Osteocyte (in vitro differentiated cells): Measurements from ENCODE around the gene PDE11A. TPM values are rescaled to one million over a fixed set of nuclear protein-coding genes. Genes with fewer than 3 reads are reported as not detected.
A peak's percentile ranks its signal among the peaks of the same experiment; 100 is the strongest.

ENCODE experiments used
- DNase-seq: peaks from one replicate; pipeline ENCODE4 v3.0.0; 2021; ENCODE audit warnings: mixed read lengths; ENCODE audit not compliant: unreplicated experiment; ENCODE audit errors: extremely low spot score
- H3K27ac Mint-ChIP-seq: one replicate; pipeline ENCODE4 v1.8.0; 2021; ENCODE audit warnings: mild to moderate bottlenecking, mixed read lengths; ENCODE audit not compliant: unreplicated experiment
- H3K27me3 Mint-ChIP-seq: one replicate; pipeline ENCODE4 v1.8.0; 2021; ENCODE audit warnings: mixed read lengths; ENCODE audit not compliant: unreplicated experiment
- H3K36me3 Mint-ChIP-seq: one replicate; pipeline ENCODE4 v1.8.0; 2021; ENCODE audit warnings: mixed read lengths; ENCODE audit not compliant: unreplicated experiment
- H3K4me1 Mint-ChIP-seq: one replicate; pipeline ENCODE4 v1.8.0; 2021; ENCODE audit warnings: mixed read lengths; ENCODE audit not compliant: unreplicated experiment
- H3K4me3 Mint-ChIP-seq: one replicate; pipeline ENCODE4 v1.8.0; 2021; ENCODE audit warnings: mild to moderate bottlenecking, moderate library complexity, mixed read lengths; ENCODE audit not compliant: unreplicated experiment
- H3K9me3 Mint-ChIP-seq: one replicate; pipeline ENCODE4 v1.8.0; 2021; ENCODE audit warnings: mixed read lengths; ENCODE audit not compliant: unreplicated experiment
- total RNA-seq: library from RNA; stranded (reverse); gene quantifications from 2 replicates; pipeline ENCODE4 v1.2.1, GENCODE V29; 2021
- TF ChIP-seq, protein P1 (sequence below): fragments of 200-600 bp; sonication (generic); IDR thresholded peaks from 2 replicates; pipeline ENCODE4 v1.5.0; 2021; ENCODE audit warnings: antibody characterized with exemption, mild to moderate bottlenecking, moderate library complexity

The PDE11A gene
- total RNA-seq, 1 donor from 2014 or later, result 0.05 TPM

DNA sequence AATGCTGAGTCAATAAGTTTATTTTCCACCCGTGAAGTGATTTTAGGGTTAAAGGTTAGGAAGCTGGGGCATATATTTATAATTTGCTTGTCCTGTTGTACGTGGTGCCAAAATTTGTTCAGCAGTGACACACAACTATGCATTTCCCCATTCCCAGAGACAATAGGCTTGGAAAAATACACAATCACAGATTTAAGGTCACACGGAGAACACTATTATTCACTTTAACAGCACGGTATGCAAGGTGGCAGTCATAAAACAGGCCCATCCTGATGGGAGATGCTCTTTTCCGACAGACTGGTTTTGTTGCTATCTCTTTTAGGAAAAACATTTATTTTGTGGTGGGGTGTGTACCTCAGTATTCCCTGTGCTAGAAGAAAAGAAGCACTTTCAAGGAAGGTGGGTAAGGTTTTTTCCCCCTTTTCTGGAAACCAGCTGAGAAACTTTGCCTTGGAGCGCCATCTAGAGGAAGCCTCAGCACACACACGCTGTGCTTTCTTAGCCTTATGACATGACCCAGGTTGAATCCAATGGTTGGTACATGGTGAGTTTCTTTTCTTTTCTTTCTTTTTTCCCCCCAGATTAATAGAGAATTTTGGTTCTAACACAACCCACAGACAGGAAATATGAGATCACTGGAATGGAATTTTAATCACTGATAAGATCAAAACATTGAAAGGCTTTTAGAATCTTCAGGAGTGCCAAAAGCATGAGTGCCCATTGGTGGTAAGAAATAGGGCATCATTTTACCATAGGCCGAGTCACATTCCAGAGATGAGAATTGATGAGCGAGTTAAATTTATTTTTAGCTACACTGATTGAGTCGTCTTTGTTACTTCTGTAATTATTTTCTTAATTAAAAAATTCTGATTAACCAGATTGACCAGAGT lies 347.9 kb downstream of the PDE11A start:
- TF ChIP-seq, protein P1, sequence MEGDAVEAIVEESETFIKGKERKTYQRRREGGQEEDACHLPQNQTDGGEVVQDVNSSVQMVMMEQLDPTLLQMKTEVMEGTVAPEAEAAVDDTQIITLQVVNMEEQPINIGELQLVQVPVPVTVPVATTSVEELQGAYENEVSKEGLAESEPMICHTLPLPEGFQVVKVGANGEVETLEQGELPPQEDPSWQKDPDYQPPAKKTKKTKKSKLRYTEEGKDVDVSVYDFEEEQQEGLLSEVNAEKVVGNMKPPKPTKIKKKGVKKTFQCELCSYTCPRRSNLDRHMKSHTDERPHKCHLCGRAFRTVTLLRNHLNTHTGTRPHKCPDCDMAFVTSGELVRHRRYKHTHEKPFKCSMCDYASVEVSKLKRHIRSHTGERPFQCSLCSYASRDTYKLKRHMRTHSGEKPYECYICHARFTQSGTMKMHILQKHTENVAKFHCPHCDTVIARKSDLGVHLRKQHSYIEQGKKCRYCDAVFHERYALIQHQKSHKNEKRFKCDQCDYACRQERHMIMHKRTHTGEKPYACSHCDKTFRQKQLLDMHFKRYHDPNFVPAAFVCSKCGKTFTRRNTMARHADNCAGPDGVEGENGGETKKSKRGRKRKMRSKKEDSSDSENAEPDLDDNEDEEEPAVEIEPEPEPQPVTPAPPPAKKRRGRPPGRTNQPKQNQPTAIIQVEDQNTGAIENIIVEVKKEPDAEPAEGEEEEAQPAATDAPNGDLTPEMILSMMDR, result peak; percentile 89
- DNase-seq, result no peak
- H3K4me1 Mint-ChIP-seq, result no peaks in the 10 kb centered on the region
- no peak overlapping the region for H3K4me3 Mint-ChIP-seq
- no peaks in the 10 kb centered on the region for H3K36me3 Mint-ChIP-seq
- H3K9me3 Mint-ChIP-seq, result no peaks in the 10 kb centered on the region
- H3K27me3 Mint-ChIP-seq, result peaks cover 48% of the 10 kb centered on the region
- no peak overlapping the region for H3K27ac Mint-ChIP-seq

DNA sequence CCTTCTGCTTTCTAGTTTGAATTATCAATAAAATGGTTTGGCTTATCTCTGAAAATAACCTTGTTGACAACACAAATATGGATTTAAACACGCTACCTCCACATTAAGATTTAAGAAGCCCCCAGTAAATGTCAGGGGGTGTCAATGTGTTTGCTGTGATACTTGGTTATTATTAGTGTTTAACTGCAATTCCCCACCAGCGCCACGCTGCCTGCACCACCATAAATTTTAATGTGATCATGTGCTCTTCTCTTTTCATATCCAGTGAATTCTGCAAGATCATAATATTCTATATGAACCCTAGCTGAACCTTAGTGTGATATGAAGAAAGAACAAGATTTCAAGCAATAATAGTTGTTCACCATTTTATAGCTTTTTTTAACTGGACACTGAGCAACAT lies 349.3 kb downstream of the PDE11A start:
- no peak overlapping the region for H3K27ac Mint-ChIP-seq
- H3K4me1 Mint-ChIP-seq, result no peaks in the 10 kb centered on the region
- H3K4me3 Mint-ChIP-seq, result no peak overlapping the region
- TF ChIP-seq, protein P1, result no peak
- H3K36me3 Mint-ChIP-seq, result no peaks in the 10 kb centered on the region
- peaks cover 39% of the 10 kb centered on the region for H3K27me3 Mint-ChIP-seq
- no peaks in the 10 kb centered on the region for H3K9me3 Mint-ChIP-seq
- DNase-seq, result no peak

DNA sequence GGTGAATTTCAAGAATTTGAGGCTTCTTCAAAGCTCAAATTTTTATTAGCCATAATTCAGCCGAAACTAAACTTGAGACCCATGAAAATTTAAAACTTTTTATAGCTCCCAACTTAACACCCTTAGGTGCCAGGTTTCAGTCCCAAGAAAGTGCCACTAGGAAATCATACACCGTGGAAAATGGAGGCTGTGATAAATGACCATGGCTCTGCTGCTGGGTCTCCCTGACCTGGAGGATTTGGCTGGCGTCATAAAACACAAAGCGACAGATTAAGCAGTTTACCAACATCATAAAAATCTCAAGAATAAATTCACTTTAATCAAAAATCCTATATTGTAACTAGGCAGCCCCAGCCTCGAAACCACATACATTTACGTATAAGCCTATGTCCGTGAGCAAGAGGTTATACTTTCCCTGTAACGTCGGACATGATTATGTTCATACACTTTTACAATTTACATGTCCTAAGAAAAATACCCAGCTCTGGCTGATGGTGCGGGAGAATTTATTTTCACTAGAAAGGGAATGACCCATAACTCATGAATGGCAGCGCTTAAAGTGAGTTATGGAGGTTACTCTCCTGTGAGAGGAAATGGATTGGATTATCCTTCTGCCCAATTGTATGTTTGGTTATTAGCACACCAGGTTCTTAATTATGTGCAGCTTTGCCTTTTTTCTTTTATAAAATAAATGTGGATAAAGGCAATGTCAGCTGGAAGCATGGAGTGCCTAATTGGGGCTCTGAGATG lies 350.6 kb downstream of the PDE11A start:
- Mint-ChIP-seq H3K4me1 (no peaks in the 10 kb centered on the region), H3K36me3 (no peaks in the 10 kb centered on the region), H3K9me3 (no peaks in the 10 kb centered on the region), H3K27me3 (peaks cover 29% of the 10 kb centered on the region), H3K4me3 (no peak overlapping the region), H3K27ac (no peak overlapping the region)
- no peak for DNase-seq
- TF ChIP-seq, protein P1, result no peak

- Mint-ChIP-seq H3K27me3 (peaks cover 23% of the 10 kb centered on the region), H3K4me1 (no peaks in the 10 kb centered on the region), H3K27ac (no peak overlapping the region), H3K4me3 (no peak overlapping the region), H3K9me3 (no peaks in the 10 kb centered on the region), H3K36me3 (no peaks in the 10 kb centered on the region)
- TF ChIP-seq, protein P1, result no peak
- no peak for DNase-seq
Observed at GRCh38 chr2:177721087-177721486, 351.5 kb downstream of the PDE11A start.
